ENCODE data around the gene EIF4H.
"Not testable (repeated sequence)": the region's sequence is repeated elsewhere in the genome, so short reads cannot be mapped to it uniquely, and the experiment has no call there.

The EIF4H gene

DNA sequence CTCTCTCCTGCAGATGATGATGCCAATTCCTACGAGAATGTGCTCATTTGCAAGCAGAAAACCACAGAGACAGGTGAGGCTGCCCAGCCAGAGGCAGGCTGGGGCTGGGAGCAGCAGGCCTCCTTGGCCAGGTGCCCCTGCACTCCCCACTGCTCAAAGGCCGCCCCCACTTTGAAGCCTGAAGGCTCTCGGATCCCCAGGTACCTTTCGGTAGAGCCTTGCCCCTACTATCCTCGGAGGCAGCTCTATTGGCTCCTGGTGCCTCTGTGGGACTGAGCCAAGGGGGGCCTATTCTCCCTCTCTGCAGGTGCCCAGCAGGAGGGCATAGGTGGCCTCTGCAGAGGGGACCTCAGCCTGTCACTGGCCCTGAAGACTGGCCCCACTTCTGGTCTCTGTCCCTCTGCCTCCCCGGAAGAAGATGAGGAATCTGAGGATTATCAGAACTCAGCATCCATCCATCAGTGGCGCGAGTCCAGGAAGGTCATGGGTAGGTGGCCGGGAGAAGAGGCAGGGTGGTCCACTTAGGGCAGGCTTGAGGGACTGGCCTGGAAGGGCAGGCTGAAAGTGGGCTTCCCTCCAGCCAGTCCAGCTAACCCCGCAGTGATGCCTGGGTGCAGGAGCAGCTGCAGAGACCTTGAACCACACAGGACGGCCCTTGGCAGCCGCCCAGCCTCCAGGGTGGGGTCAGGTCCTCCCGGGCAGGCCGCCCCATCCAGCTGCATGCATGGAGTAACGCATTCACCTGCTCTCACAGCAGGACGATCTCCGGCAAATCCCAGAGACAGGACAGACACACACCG, 49.8 kb downstream of the EIF4H start:
- Histone ChIP-seq H4K20me1 (ENCODE audit: insufficient read depth, low read length) (no peaks in the 10 kb centered on the region), H2AFZ (ENCODE audit: low read length) (no peak overlapping the region), H3K4me3 (ENCODE audit: low read depth, low read length, poor library complexity, severe bottlenecking) (no peak overlapping the region), H3K4me1 (ENCODE audit: insufficient read depth, low read length, severe bottlenecking) (no peaks in the 10 kb centered on the region), H3K9me2 (ENCODE audit: low read depth, low read length) (no peaks in the 10 kb centered on the region), H3K79me2 (ENCODE audit: insufficient read depth, low read length) (no peaks in the 10 kb centered on the region), H3K27ac (ENCODE audit: low read depth, low read length, poor library complexity, severe bottlenecking) (peak overlapping the region; percentile 33), H3K9me3 (ENCODE audit: low read length) (no peaks in the 10 kb centered on the region), H3F3A (ENCODE audit: insufficient read depth, low read length) (no peaks in the 10 kb centered on the region), H3K36me3 (ENCODE audit: insufficient read depth, low read length) (peaks cover 36% of the 10 kb centered on the region), H3K27me3 (ENCODE audit: insufficient read depth, low read length) (no peaks in the 10 kb centered on the region), H3K4me2 (ENCODE audit: low read length) (no peak overlapping the region), H3K9ac (ENCODE audit: low read length) (no peak overlapping the region)
- TF ChIP-seq EZH2 (IDR thresholded peaks at IDR 0.05; ENCODE audit: borderline replicate concordance, low read length) (no peak), CTCF (IDR thresholded peaks at IDR 0.05; ENCODE audit: low read length) (no peak)

DNA sequence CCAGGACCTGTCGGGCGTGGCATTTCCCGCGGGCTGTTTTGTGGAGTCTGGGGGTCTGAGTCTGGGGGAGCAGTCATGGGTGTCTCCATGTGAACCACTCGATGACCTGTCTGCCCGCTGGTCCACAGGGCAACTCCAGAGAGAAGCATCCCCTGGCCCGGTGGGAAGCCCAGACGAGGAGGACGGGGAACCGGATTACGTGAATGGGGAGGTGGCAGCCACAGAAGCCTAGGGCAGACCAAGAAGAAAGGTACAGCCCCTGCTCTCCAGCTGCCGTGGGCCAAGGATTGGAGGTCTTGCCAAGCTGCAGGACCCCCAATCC, 50.3 kb downstream of the EIF4H start:
- H3K27me3 ChIP-seq (ENCODE audit: insufficient read depth, low read length) = no peaks in the 10 kb centered on the region
- H3K27ac ChIP-seq (ENCODE audit: low read depth, low read length, poor library complexity, severe bottlenecking) = no peak overlapping the region
- no peaks in the 10 kb centered on the region for H3K79me2 ChIP-seq (ENCODE audit: insufficient read depth, low read length)
- no peaks in the 10 kb centered on the region for H4K20me1 ChIP-seq (ENCODE audit: insufficient read depth, low read length)
- no peaks in the 10 kb centered on the region for H3K9me3 ChIP-seq (ENCODE audit: low read length)
- H3K4me1 ChIP-seq (ENCODE audit: insufficient read depth, low read length, severe bottlenecking) = no peaks in the 10 kb centered on the region
- TF ChIP-seq EZH2 (IDR thresholded peaks at IDR 0.05; ENCODE audit: borderline replicate concordance, low read length) (no peak), CTCF (IDR thresholded peaks at IDR 0.05; ENCODE audit: low read length) (no peak)
- no peaks in the 10 kb centered on the region for H3K9me2 ChIP-seq (ENCODE audit: low read depth, low read length)
- no peak overlapping the region for H3K4me3 ChIP-seq (ENCODE audit: low read depth, low read length, poor library complexity, severe bottlenecking)
- H2AFZ ChIP-seq (ENCODE audit: low read length) = no peak overlapping the region
- no peak overlapping the region for H3K9ac ChIP-seq (ENCODE audit: low read length)
- no peak overlapping the region for H3K4me2 ChIP-seq (ENCODE audit: low read length)
- no peaks in the 10 kb centered on the region for H3F3A ChIP-seq (ENCODE audit: insufficient read depth, low read length)
- peaks cover 42% of the 10 kb centered on the region for H3K36me3 ChIP-seq (ENCODE audit: insufficient read depth, low read length)

GRCh38 chr7:74224907-74225306, 50.8 kb downstream of the EIF4H start:
- H3K4me1 ChIP-seq (ENCODE audit: insufficient read depth, low read length, severe bottlenecking); H3K9ac ChIP-seq (ENCODE audit: low read length); H3K27me3 ChIP-seq (ENCODE audit: insufficient read depth, low read length): not testable (repeated sequence)

DNA sequence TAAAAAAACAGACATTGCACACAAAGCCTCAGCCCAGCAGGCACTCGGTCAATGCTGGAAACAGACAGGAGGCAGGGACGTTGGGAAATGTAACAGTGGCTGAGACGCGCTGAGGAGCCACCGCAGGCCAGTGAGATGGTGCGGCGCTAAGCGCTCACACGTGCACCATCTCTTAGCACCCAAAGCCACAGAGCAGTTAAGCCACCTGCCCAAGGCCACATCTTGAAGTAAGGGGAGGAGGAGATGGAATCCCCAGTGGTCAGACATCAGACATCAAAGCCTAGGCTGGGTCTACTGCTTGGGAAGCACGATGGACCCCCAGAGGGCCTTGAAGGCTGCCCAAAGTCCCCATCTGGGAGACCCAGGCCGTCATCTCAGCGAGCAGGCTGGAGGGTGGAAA, 51.2 kb downstream of the EIF4H start:
- no peak overlapping the region for H3K4me2 ChIP-seq (ENCODE audit: low read length)
- no peaks in the 10 kb centered on the region for H3K27me3 ChIP-seq (ENCODE audit: insufficient read depth, low read length)
- peaks cover 51% of the 10 kb centered on the region for H3K36me3 ChIP-seq (ENCODE audit: insufficient read depth, low read length)
- H3K79me2 ChIP-seq (ENCODE audit: insufficient read depth, low read length) = no peaks in the 10 kb centered on the region
- H3K27ac ChIP-seq (ENCODE audit: low read depth, low read length, poor library complexity, severe bottlenecking) = no peak overlapping the region
- no peak for TF ChIP-seq CTCF (IDR thresholded peaks at IDR 0.05; ENCODE audit: low read length)
- TF ChIP-seq EZH2 (IDR thresholded peaks at IDR 0.05; ENCODE audit: borderline replicate concordance, low read length) = no peak
- H3K9me3 ChIP-seq (ENCODE audit: low read length) = no peaks in the 10 kb centered on the region
- H3K9ac ChIP-seq (ENCODE audit: low read length) = no peak overlapping the region
- no peaks in the 10 kb centered on the region for H3F3A ChIP-seq (ENCODE audit: insufficient read depth, low read length)
- no peak overlapping the region for H3K4me3 ChIP-seq (ENCODE audit: low read depth, low read length, poor library complexity, severe bottlenecking)
- H2AFZ ChIP-seq (ENCODE audit: low read length) = no peak overlapping the region
- H4K20me1 ChIP-seq (ENCODE audit: insufficient read depth, low read length) = no peaks in the 10 kb centered on the region
- H3K4me1 ChIP-seq (ENCODE audit: insufficient read depth, low read length, severe bottlenecking) = peaks cover 3% of the 10 kb centered on the region
- H3K9me2 ChIP-seq (ENCODE audit: low read depth, low read length) = no peaks in the 10 kb centered on the region

More at GRCh38 chr7:74224907-74225306, 50.8 kb downstream of the EIF4H start:
- not testable (repeated sequence) for H2AFZ ChIP-seq (ENCODE audit: low read length); H3K9me3 ChIP-seq (ENCODE audit: low read length); H3K4me3 ChIP-seq (ENCODE audit: low read depth, low read length, poor library complexity, severe bottlenecking); H3K4me2 ChIP-seq (ENCODE audit: low read length); H3K79me2 ChIP-seq (ENCODE audit: insufficient read depth, low read length); H3K27ac ChIP-seq (ENCODE audit: low read depth, low read length, poor library complexity, severe bottlenecking); H3F3A ChIP-seq (ENCODE audit: insufficient read depth, low read length); H3K9me2 ChIP-seq (ENCODE audit: low read depth, low read length); H4K20me1 ChIP-seq (ENCODE audit: insufficient read depth, low read length)
- peaks cover 46% of the 10 kb centered on the region for H3K36me3 ChIP-seq (ENCODE audit: insufficient read depth, low read length)

All from OCI-LY1 (cell line).